Measurements from ENCODE around the gene DCAF16.

DCAF16 gene

DNA sequence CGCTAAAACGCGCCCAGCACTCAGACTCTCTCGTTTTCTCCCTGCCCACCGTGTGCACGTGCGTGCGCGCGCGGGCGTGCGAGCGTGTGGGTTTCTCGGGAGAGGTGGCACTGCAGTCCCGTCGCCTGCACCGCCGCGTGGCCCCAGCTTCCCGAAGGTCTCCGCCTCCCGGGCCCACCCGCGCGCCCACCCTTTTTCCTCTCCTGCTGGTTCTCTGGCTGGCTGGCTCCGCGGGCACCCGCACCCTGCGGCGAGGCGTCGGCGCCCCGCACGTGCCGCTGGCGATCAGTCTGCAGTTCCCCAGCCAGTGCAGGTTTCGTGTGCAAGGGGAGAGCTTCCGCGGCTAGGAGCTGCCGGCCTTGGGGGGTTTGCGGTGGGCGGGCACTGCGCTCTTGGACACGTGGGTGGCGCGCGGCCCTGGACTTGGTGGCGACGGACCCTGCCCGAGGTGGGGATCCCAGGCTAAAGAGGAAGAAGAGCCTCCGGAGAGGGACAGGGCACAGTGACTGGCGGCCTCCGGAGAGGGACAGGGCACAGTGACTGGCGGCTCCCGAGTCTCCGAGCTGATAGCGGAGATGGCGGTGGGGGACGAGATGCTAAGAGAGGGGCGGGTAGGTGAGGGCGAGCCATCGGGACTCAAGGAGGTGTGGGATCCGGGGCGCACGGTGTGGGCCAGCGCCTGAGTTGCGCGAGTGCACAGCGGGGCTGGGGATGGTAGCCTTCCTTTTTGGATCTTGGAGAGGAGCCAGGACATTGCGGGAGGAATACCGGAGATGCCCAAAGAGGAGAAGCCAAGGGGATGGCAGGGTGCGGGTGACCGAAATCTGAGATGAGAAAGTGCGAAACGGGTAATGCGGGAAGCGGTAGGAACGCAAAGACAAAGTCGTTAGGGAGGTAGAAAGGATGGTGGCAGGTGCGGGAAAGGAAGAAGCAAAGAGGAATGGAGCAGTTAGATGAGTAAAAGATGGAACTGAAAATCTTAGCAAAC is 29.0 kb downstream of the DCAF16 start, which contains the start of gene FAM184B:
Gene FAM184B, minus strand, starts transcription at position 322 of the 988 bp plus-strand sequence. CDS start 322 bp downstream, outside the sequence.
- FAIRE-seq, result no peak

DNA sequence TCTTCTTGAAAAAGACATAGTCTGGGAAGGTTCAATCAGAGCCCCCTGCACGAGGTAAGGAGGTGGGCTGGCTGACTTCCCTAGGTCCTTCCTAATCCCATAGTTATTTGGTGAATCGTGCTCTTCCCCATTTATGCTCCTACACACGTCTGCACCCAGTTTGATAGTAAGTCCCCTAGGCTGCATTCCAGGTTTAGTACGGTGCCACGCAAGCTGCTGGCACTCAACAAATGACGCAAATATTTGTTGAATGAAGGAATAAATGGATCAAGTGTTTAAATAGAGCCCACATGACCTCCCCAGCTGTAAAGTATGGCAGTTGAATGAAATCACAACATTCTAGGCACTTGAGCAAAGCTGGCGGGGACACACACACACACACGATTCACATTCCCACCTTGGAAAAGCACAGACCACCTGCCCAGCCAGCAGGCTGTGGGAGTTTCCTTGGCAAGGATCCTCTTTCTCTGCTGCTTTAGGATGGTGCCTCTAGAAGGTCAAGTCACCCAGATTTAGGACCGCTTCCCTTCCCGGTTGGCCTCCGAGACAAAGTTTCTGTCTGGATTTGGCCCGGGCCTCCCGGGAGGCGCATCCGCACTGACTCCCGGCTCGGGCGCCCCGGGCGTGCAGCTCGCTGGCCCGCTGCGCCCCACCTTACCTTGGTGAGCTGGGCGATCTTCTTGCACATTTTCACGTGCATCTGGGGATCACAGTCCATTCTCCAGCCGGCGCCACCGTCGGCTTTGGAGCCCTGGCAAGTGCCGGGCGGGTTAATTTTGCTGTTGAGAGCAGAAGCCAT is 29.9 kb downstream of the DCAF16 start:
- no peak for FAIRE-seq

DNA sequence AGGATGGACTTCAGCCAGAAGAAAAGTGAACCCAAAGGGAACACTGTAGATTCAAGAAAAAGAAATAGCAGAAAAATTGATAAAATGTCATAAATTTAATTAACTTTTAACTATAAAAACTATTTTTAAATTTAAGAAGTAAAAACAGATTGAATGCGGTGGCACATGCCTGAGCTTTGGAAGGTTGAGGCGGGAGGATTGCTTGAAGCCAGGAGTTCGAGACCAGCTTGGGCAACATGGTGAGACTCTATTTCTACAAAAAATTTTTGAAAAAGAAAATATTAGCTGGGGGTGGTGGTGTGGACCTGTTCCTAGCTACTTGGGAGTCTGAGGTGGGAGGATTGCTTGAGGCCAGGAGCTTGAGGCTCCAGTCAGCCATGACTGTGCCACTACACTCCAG is 32.1 kb downstream of the DCAF16 start:
- no peak for FAIRE-seq

DNA sequence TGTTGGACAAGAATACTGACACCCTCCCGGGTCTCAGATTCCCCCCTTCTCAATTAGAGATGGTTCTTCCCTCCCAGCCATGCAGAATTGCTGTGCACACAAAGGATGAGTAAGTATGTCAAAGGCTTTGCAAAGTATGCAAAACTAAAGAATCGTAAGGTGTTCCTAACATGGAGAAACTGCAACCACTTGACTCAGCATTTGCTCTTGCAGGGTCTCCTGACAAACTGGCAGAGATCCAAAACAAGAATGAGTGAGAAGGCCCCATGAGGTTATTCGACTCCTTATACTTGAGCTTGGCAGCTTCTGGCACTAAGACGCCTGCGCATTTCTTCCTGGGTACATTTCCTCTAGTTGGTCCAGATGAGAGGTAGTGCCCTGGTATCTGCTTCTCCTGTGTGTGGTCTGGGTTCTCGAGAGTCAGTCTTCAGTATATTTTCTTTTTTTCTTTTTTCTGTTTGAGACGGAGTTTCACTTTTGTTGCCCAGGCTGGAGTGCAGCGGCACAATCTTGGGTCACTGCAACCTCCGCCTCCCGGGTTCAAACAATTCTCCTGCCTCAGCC is 37.3 kb downstream of the DCAF16 start:
- FAIRE-seq, result no peak

DNA sequence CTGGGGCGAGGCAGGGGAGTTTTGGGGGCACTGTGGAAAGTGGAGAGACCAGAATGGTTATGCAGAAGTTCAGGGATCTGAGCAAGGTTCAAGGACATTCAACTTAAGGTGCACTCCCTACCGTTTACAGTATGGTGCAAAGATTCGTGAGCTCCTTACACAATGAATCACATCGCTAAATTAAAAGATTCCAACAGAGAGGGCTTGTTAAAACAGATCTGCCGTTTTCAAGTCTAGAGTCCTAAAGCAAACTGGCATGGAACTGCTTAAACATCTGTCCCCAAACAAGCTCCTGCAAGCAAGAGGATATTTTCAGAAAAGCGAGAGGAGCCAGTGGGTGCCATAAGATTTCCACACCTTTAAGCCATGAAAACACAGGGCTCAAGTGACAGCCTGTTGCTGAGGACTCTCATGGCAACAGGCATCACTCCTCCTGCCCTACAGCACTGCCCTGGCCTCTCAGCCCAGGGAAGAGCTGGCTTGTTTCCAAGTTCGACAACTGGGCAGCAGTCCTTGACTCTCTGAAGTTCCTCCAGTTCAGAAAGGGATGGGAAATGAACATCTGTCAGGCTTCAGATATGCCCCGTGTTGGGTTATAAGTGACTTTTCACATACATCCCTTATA is 39.2 kb downstream of the DCAF16 start:
- no peak for FAIRE-seq

DNA sequence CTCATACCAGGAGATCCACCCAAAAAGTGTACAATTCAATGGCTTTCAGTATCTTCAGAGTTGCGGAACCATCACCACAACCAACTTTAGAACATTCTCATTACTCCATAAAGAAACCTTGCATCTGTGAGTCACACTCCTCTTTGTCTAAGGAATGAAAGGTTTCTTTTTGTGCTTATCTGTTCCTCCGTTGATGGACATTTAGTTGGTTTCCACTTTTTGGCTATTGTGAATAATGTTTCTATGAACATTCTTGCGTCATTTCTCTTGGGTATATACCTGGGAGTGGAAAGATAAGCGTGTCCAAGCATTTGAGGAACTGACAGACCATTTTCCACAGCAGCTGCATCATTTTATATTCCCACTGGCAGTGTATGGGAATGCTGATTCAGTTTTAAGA is 39.7 kb downstream of the DCAF16 start:
- FAIRE-seq, result no peak

DNA sequence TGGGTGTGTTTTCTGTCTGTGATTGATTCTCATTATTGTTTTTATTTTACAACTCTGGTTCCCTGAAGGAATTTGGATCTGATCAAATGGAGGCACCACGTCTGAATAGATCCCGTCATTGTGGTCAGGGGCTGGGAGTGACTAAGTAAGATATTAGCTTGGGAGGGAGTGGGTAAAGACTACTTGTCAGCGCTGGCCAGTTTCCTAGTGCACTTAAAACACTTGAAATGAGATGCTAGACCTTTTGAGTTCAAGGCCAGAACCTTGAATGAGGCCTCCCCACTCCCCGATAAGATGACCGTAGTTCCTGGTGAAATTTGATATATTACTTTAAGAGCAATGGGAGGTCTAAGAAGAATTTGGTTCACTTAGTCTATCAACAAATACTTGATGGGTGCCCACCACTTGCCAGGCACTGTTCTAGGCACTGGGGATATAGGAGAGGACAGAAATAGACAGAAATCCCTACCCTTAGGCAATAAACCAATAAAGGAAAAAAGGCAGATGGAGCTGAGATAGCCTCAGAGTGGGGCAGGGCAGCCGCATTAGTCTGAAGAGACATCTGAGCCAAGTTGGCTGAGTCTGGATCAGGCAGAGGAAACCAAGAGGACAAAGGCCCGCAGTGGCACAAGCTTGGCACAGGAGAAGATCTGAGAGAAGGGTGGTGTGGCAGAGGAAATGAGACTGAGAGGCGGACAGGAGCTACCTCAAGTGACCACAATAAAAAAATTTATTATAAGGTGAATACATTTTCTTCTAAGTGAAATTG is 41.0 kb downstream of the DCAF16 start:
- no peak for FAIRE-seq

DNA sequence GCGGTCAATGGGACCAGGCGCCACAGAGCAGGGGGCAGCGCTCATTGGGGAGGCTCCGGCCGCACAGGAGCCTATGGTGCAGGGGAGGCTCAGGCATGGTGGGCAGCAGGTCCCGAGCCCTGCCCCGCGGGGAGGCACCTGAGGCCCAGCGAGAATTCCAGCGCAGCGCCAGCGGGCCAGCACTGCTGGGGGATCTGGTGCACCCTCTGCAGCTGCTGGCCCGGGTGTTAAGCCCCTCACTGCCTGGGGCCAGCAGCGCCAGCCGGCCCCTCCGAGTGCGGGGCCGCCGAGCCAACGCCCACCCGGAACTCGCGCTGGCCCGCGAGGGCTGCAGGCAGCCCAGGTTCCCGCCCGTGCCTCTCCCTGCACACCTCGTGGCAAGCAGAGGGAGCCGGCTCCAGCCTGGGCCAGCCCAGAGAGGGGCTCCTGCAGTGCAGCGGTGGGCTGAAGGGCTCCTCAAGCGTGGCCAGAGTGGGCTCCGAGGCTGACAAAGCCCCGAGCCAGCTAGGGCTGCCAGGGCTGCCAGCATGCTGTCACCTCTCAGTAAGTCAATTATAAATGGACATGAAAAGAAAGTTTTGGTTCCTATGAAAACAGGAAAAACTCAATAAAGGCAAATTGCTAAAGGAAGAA is 43.6 kb downstream of the DCAF16 start:
- FAIRE-seq, result no peak

DNA sequence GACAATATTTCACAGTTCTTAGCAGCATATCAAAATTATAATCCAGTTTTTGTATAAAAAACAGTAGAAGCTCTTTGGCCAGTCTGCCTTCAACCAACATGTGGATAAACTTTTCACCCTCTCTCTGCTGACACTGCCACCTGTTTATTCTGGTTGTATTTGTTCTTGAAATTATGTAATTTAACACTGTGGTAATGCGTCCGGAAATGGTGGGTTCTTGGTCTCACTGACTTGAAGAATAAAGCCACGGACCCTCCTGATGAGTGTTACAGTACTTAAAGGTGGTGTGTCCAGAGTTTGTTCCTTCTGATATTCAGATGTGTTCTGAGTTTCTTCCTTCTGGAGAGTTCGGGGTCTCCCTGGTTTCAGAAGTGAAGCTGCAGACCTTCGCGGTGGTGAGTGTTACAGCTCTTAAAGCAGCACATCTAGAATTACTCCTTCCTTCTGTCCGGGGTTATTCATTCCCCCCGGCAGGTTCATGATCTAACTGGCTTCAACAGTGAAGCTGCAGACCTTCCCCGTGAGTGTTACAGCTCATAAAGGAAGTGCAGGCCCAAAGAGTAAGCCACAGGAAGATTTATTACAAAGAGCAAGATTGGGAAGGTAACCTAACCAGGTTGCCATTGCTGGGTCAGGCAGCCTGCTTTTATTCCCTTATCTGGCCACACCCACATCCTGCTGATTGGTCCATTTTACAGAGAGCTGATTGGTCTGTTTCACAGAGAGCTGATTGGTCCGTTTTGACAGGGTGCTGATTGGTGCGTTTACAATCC is 44.9 kb downstream of the DCAF16 start:
- FAIRE-seq, result no peak

DNA sequence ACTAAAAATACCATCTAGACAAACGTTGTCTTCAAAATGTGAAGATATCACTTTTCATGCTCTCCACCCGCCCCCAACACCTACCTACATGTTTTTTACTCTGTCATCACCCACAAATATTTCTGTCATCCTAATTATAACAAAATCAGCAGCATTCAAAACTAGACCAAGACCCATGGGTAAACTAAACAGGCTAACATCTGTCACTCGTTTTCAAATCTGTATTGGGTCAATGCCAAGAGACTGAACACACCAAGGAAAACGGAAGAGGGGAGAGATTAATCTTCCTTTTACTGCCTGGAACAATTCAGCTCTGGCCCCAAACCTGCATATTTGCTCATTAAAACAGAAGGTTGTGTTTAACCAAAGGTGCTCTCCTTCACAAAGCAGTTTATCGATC is 46.6 kb downstream of the DCAF16 start:
- no peak for FAIRE-seq

DNA sequence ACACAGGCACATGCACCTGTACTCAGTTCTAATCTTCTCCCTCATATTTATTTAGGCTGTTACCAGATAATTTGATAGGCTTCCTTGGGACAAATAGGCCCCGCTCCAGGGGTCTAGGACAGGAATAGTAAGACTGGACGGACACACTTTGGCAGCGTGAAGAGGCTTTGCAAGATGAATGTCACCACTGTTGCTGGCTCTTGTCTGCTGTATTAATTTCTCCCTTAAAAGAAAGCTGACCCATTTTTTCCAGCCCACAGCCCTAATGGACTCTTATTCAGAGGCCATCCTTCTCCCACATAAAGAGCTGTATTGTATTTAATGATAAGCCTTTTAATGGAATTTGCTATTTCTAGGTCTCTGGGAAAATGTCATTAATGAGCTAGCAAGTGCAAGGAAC is 47.1 kb downstream of the DCAF16 start:
- no peak for FAIRE-seq

DNA sequence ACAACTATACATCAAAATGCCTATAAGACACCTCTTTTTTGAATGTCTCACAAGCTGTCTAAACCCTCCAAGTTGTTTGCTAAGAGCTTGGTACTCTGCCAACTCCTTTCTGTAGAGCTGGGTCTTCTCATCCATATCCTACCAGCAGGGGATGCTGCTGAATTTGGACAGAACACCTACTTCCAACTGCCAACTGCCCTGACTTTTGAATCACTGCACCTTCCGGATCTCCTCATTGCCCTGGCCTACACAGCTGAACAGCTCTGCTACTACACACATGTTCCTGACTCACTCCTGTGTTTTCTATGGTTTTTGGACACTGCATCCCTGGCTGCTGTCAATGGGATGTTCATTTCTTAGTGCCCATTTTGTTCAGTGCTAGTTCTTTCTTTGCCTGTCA is 47.8 kb downstream of the DCAF16 start:
- FAIRE-seq, result no peak

DNA sequence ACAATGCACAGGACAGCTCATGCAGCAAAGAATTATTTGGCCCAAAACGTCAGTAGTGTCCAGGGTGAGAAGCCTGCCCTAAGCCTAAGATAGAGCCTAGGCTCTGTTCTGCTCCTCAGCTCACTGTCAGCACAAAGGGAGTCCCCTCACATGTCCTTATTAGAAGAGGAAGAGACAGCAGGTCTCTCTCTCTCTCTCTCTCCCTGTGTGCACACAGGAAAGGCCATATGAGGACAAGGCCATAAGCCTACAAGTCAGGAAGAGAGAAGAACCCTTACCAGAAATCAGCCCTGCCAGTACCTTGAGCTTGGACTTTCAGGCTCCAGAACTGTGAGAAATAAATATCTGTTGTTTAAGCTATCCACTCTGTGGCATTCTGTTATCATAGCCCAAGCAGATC is 49.5 kb downstream of the DCAF16 start:
- no peak for FAIRE-seq

DNA sequence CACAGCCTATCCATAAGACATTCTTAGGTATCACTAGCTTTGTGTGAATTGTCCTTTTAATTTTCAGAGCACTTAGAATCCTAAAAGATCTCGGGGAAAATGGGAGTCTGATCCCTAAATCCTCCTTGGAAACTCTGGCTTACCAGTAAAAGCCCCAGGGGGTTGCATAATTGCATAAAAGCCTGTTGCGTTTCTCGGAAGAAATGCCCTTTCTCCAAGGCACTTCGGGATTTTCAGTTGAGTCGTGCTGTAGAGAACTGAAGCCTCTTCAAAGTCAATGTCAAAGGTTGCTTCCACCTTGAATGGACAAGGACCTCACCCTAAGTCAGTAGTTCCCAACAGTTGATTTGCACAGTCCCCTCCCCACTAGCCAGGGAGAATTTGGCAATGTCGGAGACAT is 49.9 kb downstream of the DCAF16 start:
- no peak for FAIRE-seq

DNA sequence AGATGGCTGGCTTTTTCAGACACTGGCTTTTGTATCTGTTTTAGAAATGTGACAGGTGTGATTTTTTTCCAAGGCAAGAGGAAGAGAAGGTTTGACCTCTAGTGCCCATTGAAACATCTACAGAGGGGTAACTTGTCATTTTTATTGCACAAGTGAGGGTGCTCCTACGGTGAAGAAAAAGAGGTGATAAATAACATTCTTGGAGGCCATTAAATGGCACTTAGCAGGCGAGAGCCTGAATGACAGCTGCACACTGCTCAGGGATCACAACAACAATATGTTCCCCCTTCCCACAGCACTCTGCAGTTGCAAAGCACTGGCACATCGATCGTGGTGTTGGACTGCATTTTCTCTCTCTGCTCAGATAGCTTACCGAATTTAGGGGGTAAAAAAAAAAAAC is 52.1 kb downstream of the DCAF16 start:
- no peak for FAIRE-seq

DNA sequence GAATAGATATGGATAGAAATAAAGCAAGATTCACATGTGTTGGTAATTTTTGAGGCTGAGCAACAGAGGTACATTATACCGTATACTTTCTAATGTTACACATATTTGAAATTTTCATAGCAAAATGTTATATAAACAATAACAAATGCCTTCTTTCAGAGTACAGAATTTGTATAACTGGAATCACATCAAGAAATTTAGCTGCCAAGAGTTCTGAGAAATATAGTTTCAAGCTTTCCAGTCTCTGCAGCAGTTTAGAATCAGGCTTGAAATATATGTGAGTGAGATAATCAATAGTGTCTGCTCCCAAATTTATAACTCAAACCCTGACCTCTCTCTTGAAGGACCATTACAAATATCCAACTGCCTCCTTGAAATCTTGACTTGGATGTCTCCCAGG is 52.9 kb downstream of the DCAF16 start:
- peak; percentile 24 for FAIRE-seq

DNA sequence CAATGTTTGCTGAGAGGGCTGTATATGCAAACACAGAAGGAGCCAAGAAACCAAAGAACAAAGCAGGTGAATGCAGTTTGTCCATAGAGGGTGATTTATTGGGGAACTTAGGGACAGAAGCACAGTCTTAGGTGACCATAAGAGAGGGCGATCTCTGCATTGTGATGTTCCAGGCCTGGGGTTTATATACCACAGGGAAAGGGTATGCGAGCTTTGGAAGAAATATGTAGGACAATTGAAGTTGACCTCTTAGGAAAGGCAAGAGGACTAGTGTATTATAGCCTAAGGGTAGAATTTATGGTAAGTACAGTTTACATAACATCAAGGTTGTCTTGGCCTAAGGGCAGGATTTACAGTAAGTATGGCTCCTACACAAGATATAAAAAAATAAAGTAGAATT is 56.9 kb downstream of the DCAF16 start:
- no peak for FAIRE-seq
